ENCODE data around the gene ABCC10. TPM values are rescaled to one million over a fixed set of nuclear protein-coding genes. Genes with fewer than 3 reads are reported as not detected.

The ABCC10 gene
- total RNA-seq, 6 donors from 2014 or later = 18.8 to 75.4 (median 34.2) TPM

GRCh38 chr6:43491750-43492661, 64.7 kb downstream of the ABCC10 start:
- TF ChIP-seq POLR2A (IDR thresholded peaks at IDR 0.05) = no peak
- no peak for TF ChIP-seq POLR2AphosphoS5 (IDR thresholded peaks at IDR 0.05)
- TF ChIP-seq, protein P1, sequence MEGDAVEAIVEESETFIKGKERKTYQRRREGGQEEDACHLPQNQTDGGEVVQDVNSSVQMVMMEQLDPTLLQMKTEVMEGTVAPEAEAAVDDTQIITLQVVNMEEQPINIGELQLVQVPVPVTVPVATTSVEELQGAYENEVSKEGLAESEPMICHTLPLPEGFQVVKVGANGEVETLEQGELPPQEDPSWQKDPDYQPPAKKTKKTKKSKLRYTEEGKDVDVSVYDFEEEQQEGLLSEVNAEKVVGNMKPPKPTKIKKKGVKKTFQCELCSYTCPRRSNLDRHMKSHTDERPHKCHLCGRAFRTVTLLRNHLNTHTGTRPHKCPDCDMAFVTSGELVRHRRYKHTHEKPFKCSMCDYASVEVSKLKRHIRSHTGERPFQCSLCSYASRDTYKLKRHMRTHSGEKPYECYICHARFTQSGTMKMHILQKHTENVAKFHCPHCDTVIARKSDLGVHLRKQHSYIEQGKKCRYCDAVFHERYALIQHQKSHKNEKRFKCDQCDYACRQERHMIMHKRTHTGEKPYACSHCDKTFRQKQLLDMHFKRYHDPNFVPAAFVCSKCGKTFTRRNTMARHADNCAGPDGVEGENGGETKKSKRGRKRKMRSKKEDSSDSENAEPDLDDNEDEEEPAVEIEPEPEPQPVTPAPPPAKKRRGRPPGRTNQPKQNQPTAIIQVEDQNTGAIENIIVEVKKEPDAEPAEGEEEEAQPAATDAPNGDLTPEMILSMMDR (IDR thresholded peaks at IDR 0.05) = no peak
- TF ChIP-seq EP300 (IDR thresholded peaks at IDR 0.05) = no peak
- ATAC-seq (ENCODE audit: low FRiP score in 2 of 2) (peak; percentile 63 to 67), DNase-seq (peak; percentile 72 to 90)
- WGBS, 2 donors = 31 to 50% methylated on average over 1 to 10 of the region's 10 CpGs
- no peaks in the 10 kb centered on the region for H3K9me3 ChIP-seq
- H3K4me1 ChIP-seq = peaks cover 38 to 42% (median 40%) of the 10 kb centered on the region in 4 donors
- no peaks in the 10 kb centered on the region for H3K27me3 ChIP-seq
- H3K27ac ChIP-seq = peak overlapping the region in 3 of 4 donors; percentile 15 to 45 (median 32)
- H3K4me3 ChIP-seq = no peak overlapping the region
- no peaks in the 10 kb centered on the region for H3K36me3 ChIP-seq

GRCh38 chr6:43492673-43493072, 65.3 kb downstream of the ABCC10 start:
- peak; percentile 3 to 24 for ATAC-seq (ENCODE audit: low FRiP score in 2 of 2)
- WGBS, 2 donors = 63% methylated on average over 3 of the region's 3 CpGs; no CpG with 5 or more reads in 1 of the 2 donors

DNA sequence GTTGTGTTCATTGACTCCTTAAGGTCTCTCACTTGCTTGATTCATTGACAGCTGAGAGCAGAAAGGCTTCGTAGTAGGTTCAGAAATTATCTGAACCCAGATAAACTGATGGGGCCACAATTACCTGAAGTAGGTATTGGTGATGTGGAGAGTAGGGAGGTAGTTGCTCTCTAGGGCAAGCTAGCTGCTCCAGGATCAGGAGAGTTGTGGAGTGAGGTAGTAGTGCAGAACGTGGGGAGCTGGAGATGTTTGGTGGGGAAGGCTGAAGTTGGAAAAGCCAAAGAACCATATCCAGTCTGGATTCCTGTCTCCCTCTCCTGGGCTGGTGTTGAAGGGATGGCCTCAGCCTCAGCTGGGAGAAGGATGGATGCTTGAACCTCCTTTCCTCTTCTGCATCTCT, 65.9 kb downstream of the ABCC10 start:
- Histone ChIP-seq H3K4me3 (no peak overlapping the region), H3K27ac (peak overlapping the region in 1 of 4 donors; percentile 15), H3K36me3 (peaks cover 0 to 12% (median 7%) of the 10 kb centered on the region in 4 donors), H3K27me3 (no peaks in the 10 kb centered on the region), H3K9me3 (no peaks in the 10 kb centered on the region), H3K4me1 (peaks cover 38 to 42% (median 40%) of the 10 kb centered on the region in 4 donors)
- WGBS, 2 donors = 92 to 96% methylated on average over 2 of the region's 2 CpGs
- DNase-seq = no peak
- ATAC-seq (ENCODE audit: low FRiP score in 2 of 2) = no peak
- no peak for TF ChIP-seq POLR2A (IDR thresholded peaks at IDR 0.05)
- TF ChIP-seq POLR2AphosphoS5 (IDR thresholded peaks at IDR 0.05) = no peak
- no peak for TF ChIP-seq EP300 (IDR thresholded peaks at IDR 0.05)
- TF ChIP-seq, protein P1 (IDR thresholded peaks at IDR 0.05) = no peak

More at GRCh38 chr6:43492673-43493072, 65.3 kb downstream of the ABCC10 start:
- Histone ChIP-seq H3K27ac (peak overlapping the region in 3 of 4 donors; percentile 15 to 45 (median 32)), H3K4me1 (peaks cover 38 to 42% (median 40%) of the 10 kb centered on the region in 4 donors), H3K36me3 (peaks cover 0 to 6% (median 3%) of the 10 kb centered on the region in 4 donors), H3K27me3 (no peaks in the 10 kb centered on the region), H3K9me3 (no peaks in the 10 kb centered on the region), H3K4me3 (no peak overlapping the region)
- no peak for DNase-seq
- TF ChIP-seq POLR2A (IDR thresholded peaks at IDR 0.05) (no peak), EP300 (IDR thresholded peaks at IDR 0.05) (no peak), POLR2AphosphoS5 (IDR thresholded peaks at IDR 0.05) (no peak)
- TF ChIP-seq, protein P1 (IDR thresholded peaks at IDR 0.05) = no peak

- peaks cover 3 to 18% (median 10%) of the 10 kb centered on the region in 4 donors for H3K36me3 ChIP-seq
- no peaks in the 10 kb centered on the region for H3K9me3 ChIP-seq
- TF ChIP-seq, protein P1 (IDR thresholded peaks at IDR 0.05) = no peak
- TF ChIP-seq POLR2A (IDR thresholded peaks at IDR 0.05) (no peak), EP300 (IDR thresholded peaks at IDR 0.05) (no peak), POLR2AphosphoS5 (IDR thresholded peaks at IDR 0.05) (no peak)
- ATAC-seq (ENCODE audit: low FRiP score in 2 of 2) (no peak), DNase-seq (no peak)
- H3K27ac ChIP-seq = no peak overlapping the region
- no peaks in the 10 kb centered on the region for H3K27me3 ChIP-seq
- WGBS, 2 donors = 91 to 96% methylated on average over 7 of the region's 7 CpGs
- no peak overlapping the region for H3K4me3 ChIP-seq
- peaks cover 40 to 44% (median 42%) of the 10 kb centered on the region in 4 donors for H3K4me1 ChIP-seq
Measured at GRCh38 chr6:43493833-43494232, 66.5 kb downstream of the ABCC10 start.

Measured in upper lobe of left lung (tissue), 6 donors.